ENCODE data around the gene MRPL22. TPM values are rescaled to one million over a fixed set of nuclear protein-coding genes. Genes with fewer than 3 reads are reported as not detected.
"Not testable (repeated sequence)": the region's sequence is repeated elsewhere in the genome, so short reads cannot be mapped to it uniquely, and the experiment has no call there.

MRPL22 gene
- total and polyA plus RNA-seq, 4 donors: 12.5 to 57.3 (median 20.9) TPM

DNA sequence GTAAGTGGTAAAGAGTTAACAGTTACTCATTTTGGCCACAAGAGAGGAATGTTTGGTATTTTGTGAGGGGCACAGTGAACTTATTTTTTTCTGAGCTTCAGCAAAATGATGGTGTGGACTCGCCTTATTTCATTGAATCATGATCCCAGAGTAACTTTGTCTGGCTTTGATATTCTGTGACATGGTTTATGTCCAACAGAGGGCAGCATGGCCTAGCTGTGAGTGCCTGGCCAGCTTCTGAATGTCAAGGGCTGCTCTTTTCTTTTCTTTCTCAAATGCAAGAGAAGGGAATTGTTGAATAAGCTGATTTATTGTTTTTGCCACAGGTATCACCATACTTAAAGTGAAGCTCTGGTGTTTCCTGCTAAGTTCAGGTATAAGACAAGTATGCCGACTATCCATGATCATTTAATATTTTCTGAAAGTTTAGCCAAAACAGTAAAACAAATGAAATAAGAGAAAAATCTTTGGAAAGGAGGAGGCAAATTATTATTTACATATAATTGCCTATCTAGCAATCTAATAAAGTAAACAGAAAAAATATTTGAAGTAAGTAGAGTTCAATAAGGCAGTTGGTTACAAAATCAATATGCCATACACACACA is 31.7 kb downstream of the MRPL22 start:
- Histone ChIP-seq H3K27me3 (ENCODE audit: control insufficient read depth in 4 of 4, insufficient read depth in 4 of 4, low read length in 3 of 4) (no peaks in the 10 kb centered on the region), H3K36me3 (ENCODE audit: control insufficient read depth in 4 of 4, insufficient read depth in 3 of 4, low read depth in 1 of 4, low read length in 3 of 4) (peaks cover 0 to 13% (median 6%) of the 10 kb centered on the region in 4 donors), H3K9me3 (ENCODE audit: control insufficient read depth in 4 of 4, low read length in 3 of 4) (no peaks in the 10 kb centered on the region), H3K4me3 (ENCODE audit: low read depth in 1 of 3, low read length in 3 of 3) (no peak overlapping the region), H3K4me1 (ENCODE audit: control insufficient read depth in 4 of 4, insufficient read depth in 4 of 4, low read length in 3 of 4) (no peaks in the 10 kb centered on the region), H3K27ac (ENCODE audit: low read depth in 1 of 2, low read length in 2 of 2) (no peak overlapping the region), H3K9ac (ENCODE audit: low read depth in 1 of 2, low read length in 2 of 2) (no peak overlapping the region)
- no peak for DNase-seq (ENCODE audit: low spot score)
- WGBS: 87% methylated on average over 2 of the region's 2 CpGs
- TF ChIP-seq, protein P1, sequence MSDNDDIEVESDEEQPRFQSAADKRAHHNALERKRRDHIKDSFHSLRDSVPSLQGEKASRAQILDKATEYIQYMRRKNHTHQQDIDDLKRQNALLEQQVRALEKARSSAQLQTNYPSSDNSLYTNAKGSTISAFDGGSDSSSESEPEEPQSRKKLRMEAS (IDR thresholded peaks at IDR 0.05): no peak
- TF ChIP-seq, protein P2, sequence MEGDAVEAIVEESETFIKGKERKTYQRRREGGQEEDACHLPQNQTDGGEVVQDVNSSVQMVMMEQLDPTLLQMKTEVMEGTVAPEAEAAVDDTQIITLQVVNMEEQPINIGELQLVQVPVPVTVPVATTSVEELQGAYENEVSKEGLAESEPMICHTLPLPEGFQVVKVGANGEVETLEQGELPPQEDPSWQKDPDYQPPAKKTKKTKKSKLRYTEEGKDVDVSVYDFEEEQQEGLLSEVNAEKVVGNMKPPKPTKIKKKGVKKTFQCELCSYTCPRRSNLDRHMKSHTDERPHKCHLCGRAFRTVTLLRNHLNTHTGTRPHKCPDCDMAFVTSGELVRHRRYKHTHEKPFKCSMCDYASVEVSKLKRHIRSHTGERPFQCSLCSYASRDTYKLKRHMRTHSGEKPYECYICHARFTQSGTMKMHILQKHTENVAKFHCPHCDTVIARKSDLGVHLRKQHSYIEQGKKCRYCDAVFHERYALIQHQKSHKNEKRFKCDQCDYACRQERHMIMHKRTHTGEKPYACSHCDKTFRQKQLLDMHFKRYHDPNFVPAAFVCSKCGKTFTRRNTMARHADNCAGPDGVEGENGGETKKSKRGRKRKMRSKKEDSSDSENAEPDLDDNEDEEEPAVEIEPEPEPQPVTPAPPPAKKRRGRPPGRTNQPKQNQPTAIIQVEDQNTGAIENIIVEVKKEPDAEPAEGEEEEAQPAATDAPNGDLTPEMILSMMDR (IDR thresholded peaks at IDR 0.05; ENCODE audit: low read depth, low read length, missing input control): peak; percentile 38
- TF ChIP-seq SP1 (IDR thresholded peaks at IDR 0.05) (no peak), RAD21 (IDR thresholded peaks at IDR 0.05) (peak; percentile 74 to 77), TAF1 (conservative IDR thresholded peaks at IDR 0.05) (no peak)

DNA sequence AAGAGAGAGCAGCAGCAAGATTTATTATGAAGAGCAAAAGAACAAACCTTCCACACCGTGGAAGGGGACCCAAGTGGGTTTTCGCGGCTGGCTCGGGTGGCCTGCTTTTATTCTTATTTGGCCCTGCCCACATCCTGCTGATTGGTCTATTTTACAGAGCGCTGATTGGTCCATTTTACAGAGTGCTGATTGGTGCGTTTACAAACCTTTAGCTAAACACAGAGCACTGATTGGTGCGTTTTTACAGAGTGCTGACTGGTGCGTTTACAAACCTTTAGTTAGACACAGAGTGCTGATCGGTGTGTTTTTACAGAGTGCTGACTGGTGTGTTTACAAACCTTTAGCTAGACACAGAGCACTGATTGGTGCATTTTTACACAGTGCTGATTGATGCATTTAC is 35.2 kb downstream of the MRPL22 start:
- WGBS: 95% methylated on average over 9 of the region's 9 CpGs
- not testable (repeated sequence) for H3K36me3 ChIP-seq (ENCODE audit: control insufficient read depth in 4 of 4, insufficient read depth in 3 of 4, low read depth in 1 of 4, low read length in 3 of 4); H3K4me1 ChIP-seq (ENCODE audit: control insufficient read depth in 4 of 4, insufficient read depth in 4 of 4, low read length in 3 of 4); DNase-seq (ENCODE audit: low spot score); H3K27ac ChIP-seq (ENCODE audit: low read depth in 1 of 2, low read length in 2 of 2); H3K4me3 ChIP-seq (ENCODE audit: low read depth in 1 of 3, low read length in 3 of 3); H3K9me3 ChIP-seq (ENCODE audit: control insufficient read depth in 4 of 4, low read length in 3 of 4); H3K27me3 ChIP-seq (ENCODE audit: control insufficient read depth in 4 of 4, insufficient read depth in 4 of 4, low read length in 3 of 4); H3K9ac ChIP-seq (ENCODE audit: low read depth in 1 of 2, low read length in 2 of 2)

DNA sequence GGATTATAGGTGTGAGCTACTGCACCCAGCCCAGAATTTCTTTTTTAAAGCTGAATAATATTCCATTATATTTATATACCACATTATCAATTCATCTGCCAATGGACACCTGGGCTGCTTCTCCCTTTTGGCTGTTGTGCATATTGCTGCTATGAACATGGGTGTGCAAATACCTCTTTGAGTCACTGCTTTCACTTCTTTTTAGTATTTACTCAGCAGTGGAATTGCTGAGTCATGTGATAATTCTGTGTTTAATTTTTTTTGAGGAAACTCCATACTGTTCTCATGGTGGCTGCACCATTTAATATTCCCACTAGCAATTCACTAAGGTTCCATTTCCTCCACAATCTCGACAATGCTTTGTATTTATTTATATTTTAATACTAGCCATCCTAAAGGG is 36.5 kb downstream of the MRPL22 start:
- no peaks in the 10 kb centered on the region for H3K4me1 ChIP-seq (ENCODE audit: control insufficient read depth in 4 of 4, insufficient read depth in 4 of 4, low read length in 3 of 4)
- H3K36me3 ChIP-seq (ENCODE audit: control insufficient read depth in 4 of 4, insufficient read depth in 3 of 4, low read depth in 1 of 4, low read length in 3 of 4): no peaks in the 10 kb centered on the region
- no peak overlapping the region for H3K4me3 ChIP-seq (ENCODE audit: low read depth in 1 of 3, low read length in 3 of 3)
- DNase-seq (ENCODE audit: low spot score): no peak
- WGBS: 92% methylated on average over 1 of the region's 1 CpG
- H3K27ac ChIP-seq (ENCODE audit: low read depth in 1 of 2, low read length in 2 of 2): no peak overlapping the region
- no peak overlapping the region for H3K9ac ChIP-seq (ENCODE audit: low read depth in 1 of 2, low read length in 2 of 2)
- H3K27me3 ChIP-seq (ENCODE audit: control insufficient read depth in 4 of 4, insufficient read depth in 4 of 4, low read length in 3 of 4): no peaks in the 10 kb centered on the region
- no peaks in the 10 kb centered on the region for H3K9me3 ChIP-seq (ENCODE audit: control insufficient read depth in 4 of 4, low read length in 3 of 4)
- no peak for TF ChIP-seq FOXA1 (IDR thresholded peaks at IDR 0.05)
- TF ChIP-seq, protein P2 (IDR thresholded peaks at IDR 0.05; ENCODE audit: low read depth, low read length, missing input control): no peak
- no peak for TF ChIP-seq SP1 (IDR thresholded peaks at IDR 0.05)
- no peak for TF ChIP-seq HNF4G (IDR thresholded peaks at IDR 0.05)
- TF ChIP-seq NR2F2 (IDR thresholded peaks at IDR 0.05): no peak
- TF ChIP-seq, protein P3, sequence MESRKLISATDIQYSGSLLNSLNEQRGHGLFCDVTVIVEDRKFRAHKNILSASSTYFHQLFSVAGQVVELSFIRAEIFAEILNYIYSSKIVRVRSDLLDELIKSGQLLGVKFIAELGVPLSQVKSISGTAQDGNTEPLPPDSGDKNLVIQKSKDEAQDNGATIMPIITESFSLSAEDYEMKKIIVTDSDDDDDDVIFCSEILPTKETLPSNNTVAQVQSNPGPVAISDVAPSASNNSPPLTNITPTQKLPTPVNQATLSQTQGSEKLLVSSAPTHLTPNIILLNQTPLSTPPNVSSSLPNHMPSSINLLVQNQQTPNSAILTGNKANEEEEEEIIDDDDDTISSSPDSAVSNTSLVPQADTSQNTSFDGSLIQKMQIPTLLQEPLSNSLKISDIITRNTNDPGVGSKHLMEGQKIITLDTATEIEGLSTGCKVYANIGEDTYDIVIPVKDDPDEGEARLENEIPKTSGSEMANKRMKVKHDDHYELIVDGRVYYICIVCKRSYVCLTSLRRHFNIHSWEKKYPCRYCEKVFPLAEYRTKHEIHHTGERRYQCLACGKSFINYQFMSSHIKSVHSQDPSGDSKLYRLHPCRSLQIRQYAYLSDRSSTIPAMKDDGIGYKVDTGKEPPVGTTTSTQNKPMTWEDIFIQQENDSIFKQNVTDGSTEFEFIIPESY (IDR thresholded peaks at IDR 0.05): no peak
- no peak for TF ChIP-seq YY1 (IDR thresholded peaks at IDR 0.05)
- TF ChIP-seq, protein P1 (IDR thresholded peaks at IDR 0.05): no peak
- no peak for TF ChIP-seq RAD21 (IDR thresholded peaks at IDR 0.05)
- TF ChIP-seq, protein P4, sequence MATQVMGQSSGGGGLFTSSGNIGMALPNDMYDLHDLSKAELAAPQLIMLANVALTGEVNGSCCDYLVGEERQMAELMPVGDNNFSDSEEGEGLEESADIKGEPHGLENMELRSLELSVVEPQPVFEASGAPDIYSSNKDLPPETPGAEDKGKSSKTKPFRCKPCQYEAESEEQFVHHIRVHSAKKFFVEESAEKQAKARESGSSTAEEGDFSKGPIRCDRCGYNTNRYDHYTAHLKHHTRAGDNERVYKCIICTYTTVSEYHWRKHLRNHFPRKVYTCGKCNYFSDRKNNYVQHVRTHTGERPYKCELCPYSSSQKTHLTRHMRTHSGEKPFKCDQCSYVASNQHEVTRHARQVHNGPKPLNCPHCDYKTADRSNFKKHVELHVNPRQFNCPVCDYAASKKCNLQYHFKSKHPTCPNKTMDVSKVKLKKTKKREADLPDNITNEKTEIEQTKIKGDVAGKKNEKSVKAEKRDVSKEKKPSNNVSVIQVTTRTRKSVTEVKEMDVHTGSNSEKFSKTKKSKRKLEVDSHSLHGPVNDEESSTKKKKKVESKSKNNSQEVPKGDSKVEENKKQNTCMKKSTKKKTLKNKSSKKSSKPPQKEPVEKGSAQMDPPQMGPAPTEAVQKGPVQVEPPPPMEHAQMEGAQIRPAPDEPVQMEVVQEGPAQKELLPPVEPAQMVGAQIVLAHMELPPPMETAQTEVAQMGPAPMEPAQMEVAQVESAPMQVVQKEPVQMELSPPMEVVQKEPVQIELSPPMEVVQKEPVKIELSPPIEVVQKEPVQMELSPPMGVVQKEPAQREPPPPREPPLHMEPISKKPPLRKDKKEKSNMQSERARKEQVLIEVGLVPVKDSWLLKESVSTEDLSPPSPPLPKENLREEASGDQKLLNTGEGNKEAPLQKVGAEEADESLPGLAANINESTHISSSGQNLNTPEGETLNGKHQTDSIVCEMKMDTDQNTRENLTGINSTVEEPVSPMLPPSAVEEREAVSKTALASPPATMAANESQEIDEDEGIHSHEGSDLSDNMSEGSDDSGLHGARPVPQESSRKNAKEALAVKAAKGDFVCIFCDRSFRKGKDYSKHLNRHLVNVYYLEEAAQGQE (IDR thresholded peaks at IDR 0.05): no peak
- TF ChIP-seq FOXA2 (IDR thresholded peaks at IDR 0.05): no peak
- TF ChIP-seq JUND (IDR thresholded peaks at IDR 0.05): no peak
- TF ChIP-seq, protein P5, sequence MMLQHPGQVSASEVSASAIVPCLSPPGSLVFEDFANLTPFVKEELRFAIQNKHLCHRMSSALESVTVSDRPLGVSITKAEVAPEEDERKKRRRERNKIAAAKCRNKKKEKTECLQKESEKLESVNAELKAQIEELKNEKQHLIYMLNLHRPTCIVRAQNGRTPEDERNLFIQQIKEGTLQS (IDR thresholded peaks at IDR 0.05): no peak
- no peak for TF ChIP-seq GABPA (IDR thresholded peaks at IDR 0.05 in 1 of 2, conservative IDR thresholded peaks at IDR 0.05 in 1 of 2)
- TF ChIP-seq TAF1 (conservative IDR thresholded peaks at IDR 0.05): no peak
- no peak for TF ChIP-seq HNF4A (conservative IDR thresholded peaks at IDR 0.05)

Data from liver (tissue), 9 donors.